OCI-M1 (cell line): Measurements from ENCODE around the gene PTGDR2.

Experiments used
- DNase-seq: peaks from one replicate; lab custom pipeline; 2025; lab: John Stamatoyannopoulos, UW

Gene PTGDR2

DNA sequence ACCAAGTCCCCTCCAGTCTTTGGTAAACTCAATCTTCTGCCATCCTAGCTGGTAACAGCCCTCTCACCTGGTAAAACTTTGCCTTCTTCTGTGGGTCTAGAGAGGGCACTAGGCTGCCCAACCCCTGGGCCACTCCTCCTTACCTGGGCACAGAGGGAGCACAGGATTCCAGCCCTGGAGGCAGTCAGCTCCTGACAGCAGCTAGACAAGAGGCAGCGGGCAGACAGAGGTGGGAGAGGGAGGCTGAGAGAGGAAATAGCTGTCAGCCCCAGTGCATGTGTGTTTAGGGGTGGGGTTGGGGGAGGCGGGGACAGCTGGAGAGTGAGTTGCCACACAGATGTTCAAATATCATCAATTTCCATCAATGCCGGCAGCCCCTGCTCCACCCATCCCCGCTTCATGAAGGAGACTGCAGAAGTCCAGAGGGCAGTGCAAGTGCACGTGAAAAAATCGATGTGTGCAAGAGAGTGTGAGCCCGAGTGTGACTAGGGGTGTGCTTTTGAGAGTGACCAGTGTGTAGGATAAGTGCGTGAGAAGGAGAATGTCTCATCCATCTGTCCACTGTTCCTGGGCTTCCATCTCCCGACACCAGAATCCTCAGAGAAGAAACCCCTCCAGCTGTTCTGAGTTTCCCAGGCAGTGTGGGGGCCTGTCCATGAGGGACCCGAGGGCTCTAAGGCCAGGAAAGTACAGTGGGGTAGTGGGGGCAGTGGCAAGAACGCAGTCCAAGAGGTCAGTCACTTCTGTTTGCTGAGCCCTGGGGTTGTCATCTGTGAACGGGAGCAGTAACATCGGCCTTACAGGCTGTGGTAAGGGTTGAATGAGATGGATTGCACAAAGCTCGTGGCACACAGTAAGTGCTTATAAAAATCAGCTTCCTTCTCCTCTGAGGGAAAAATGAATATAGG, at the start of gene PTGDR2:
Gene PTGDR2 (minus strand): TSS at position 225 of the 908 bp plus-strand sequence. CDS start 2,228 bp downstream, outside the sequence.
- peak; percentile 33 for DNase-seq

DNA sequence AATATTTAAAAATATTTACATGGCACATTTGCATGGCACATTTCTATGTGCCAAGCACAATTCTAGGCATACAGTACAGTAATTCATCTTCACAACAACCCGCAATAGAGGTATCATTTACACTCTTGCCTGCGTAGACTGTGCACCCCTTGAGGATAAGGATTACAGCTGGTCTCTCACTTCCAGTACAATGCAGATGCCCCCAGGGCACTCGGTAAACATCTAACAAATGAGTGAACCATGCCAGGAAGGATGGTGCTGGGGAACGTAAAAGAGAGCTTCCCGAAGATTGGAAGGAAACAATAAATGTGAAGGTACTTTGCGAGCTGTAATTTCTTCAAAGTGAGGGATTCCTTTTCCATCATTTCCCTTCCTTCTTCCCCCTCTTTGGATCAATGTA, 49.3 kb upstream of the PTGDR2 start:
- DNase-seq, result no peak

DNA sequence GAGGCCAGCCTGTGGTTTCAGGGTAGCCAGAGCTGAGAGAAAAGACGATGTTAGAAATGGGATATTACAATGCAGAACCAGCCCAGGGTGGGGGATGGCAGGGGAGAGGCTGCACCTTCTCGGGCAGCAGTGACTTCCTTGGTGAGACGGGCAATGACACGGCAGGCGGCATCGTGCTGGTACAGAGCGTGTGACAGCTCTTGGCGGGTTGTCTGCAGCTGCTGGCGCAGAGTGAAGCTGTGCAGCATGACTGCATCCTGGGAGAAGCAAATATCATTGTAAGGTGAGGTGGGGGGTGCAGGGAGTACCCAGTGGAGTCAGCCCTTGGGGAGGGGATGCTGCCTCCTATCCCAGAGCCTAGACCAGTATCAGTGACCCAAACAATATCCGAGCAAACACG, 46.9 kb upstream of the PTGDR2 start:
- no peak for DNase-seq

DNA sequence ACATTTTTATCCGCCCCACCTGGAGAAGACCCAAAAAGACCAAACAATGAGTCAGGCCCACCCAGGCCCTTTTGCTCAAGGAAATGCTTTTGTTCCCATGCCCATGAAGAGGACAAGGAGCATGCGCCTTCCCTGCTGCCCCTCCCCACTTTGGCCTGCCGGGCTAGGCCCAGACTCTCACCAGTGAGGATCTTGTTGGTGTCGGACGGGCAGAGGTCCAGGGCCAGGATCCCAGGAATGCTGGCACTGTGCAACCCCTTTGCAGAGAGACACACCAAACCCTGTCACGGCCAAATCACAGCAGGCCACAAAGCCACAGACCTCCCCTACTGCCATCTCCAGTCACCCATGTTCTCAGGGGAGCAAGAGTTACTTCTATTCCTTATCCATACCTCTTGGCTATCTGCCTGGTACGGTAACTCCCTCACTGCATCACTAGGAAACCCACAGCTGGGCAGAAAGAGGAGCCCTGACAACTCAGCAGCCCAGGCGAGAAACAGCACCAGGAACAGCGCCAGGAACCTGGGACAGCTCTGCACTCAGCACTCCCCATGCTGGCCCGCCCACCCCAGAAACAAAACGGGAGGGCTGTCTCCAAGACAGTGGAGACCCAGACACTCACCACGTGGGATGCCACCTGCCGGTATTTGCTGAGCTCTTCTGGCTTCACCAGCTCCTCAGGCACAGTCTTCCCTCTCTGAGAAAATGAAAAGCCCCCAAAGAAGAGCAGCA, 45.1 kb upstream of the PTGDR2 start:
- no peak for DNase-seq

DNA sequence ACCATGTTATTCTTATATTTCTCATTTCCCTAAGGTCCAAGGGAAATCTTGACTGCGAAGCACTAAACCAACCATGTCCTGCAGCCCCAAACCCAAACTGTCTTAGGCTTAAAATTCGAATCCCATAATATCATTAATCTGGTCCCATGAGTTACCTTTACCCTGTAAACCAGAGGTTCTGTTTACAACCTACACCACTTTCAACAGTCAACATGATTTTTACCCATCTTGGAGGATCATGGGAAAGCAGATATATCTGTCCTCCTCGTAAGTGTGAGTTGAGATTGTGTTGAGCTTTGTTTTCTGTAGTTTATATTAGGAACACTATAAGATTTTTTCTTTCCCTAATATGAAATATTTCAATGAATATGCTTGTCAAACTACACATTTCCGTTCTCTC, 44.2 kb upstream of the PTGDR2 start:
- DNase-seq, result no peak

DNA sequence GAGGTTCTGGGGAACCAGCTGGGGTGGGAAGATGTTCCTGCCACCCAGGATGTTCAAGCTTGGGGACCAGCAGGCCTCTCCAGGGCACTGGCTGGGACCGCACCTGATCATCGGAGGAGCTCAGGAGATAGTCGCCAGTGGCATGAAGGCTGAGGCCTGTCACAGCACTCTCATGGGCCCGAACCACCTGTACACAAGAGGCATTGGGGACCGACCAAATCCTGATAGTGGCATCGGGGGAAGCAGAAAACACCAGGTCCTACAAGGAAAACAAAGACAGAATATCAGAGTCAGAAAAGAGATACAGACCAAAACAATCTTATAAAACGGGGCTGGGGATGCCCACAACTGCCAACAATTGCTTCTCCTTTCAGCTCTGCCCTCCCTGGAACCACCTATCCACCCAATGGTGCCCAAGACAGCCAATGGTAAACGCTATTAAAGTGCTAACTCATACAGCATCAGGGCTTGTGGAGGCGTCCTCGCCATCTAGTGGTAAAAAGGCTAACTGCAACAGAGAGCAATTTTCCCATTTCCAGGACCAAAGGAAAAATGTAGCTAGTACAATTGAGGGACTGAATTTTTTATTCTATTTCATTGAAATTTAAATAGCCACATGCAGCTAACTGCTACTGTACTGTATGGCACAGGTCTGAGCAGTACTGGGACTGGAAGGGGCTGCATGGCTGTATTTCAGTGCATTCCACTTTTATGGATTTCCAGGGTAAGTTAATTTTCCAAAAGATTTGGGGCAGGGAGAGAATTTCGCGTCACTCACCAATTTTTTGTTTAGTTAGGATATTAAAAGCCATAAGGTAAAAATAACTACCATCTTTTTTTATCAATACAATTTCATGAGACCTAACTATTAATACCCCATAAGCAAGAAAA, 43.5 kb upstream of the PTGDR2 start:
- DNase-seq, result peak; percentile 76

DNA sequence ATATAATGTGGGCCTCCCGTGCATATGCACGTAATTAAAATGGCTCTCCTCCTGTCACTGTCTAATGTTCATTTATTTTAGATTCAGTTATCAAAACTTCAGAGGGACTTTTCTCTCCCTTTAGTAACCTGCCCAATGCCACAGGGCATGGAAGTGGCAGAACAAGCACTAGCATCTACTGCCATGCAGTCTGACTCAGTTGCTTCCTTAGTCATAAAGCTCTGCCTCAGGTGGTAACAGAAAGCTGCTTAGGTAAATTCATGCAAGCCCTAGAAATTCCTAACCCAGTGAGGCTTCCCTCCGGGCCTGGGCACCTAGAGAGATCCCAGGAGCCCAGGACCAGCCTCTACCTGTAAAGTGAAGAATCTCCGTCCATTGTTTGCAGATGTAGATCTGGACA, 41.7 kb upstream of the PTGDR2 start:
- DNase-seq, result no peak

DNA sequence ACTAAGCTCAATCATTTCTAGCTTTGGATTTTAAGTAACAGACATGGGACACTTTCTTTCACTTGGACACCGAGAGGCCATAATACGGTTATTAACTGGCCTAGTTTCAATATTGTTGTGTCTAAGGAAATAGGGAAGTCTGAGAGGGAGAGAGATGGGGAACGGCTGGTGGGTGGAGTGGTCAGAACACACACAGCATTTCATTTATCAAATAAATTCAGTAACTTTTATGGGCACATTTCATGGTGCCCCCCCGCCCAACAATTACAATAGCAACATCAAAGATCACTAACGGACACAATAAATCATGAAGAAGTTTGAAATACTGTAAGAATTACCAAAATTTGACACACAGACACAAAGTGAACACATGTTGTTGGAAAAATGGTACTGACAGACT, 39.9 kb upstream of the PTGDR2 start:
- no peak for DNase-seq

DNA sequence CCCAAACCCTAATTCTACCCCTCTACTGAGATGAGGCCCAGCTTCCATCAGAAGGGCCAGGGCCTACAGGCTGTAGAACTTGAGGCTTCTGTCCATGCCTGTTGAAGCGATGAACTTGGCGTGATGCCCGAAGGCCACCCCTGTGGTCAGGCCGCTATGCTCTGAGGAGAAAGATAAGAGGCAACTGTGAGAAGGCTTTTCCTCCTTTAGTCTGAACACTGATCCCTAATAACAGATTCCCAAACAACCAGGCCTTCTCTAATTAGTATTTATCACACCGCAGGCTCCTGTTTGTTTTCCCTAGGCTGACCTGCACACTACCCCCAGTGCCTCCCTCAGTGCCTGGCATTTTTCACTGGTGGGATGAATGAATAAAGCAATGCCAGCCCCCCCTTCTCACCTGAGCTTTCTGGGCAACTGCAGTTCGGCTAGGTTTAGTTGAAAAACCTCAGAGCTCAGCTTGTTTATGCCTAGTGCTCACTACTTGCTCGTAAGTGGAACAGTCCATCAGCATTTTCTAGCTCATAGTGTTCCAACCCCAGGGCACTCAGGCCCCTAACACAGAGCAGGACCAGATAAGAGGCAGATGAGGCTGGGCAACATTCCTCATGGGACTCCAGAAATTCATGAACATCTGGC, 35.5 kb upstream of the PTGDR2 start:
- DNase-seq, result peak; percentile 95

DNA sequence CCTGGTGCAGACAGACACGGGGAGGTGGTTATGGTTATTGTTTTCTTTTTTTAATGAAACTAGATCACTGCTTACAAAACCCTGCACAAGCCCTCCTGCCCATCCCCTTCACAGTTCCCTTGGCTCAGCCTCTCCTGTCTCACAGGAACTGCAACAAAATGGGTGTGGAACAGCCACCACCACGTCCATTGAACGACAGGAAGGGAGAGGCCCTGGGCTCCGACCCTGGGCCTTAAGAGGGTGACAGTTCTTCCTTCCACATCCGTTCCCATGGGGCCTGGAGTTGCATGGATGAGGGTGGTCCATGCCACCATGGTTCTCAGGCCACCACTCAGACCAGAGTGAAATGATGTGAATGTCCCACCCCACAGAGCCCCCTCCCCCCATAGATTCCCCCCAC, 34.9 kb upstream of the PTGDR2 start:
- DNase-seq, result no peak

DNA sequence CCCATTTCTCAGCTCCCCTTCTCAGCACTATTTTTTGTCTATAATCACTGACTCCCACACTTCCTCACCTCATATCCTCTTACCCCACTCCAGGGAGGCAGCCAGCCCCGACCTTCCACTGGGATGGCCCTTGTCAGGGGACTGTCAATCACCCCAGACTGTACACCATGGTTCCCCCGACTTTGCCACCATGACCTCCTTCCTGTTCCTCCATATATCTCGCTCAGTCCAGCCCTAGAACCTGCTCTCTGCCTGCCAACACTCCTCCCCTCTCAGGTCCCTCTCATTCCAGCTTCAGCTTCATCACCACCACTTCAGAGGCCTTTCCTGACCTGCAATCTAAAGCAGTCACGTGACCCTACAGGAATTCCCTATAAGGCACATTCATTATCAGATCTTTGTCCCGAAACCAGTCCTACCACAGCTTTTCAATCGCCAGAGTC, 34.1 kb upstream of the PTGDR2 start:
- peak; percentile 18 for DNase-seq

DNA sequence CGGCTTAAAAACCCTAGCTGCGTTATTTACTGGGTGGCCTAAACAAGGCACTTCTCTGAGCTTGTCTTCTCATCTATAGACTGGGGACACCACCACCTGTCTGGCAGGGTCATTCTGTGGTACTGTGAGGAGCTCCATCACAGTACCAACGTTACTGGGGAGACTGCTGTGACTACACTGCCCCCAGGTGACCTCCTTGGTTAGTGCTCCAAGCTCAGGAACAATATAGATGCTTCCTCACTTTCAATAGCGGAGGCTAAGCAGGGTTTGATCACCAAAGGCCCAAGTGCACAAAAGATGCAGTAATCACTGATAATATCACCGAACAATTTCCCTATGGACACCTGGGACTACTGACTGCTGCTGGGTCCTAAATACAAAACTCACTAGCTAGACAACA, 31.8 kb upstream of the PTGDR2 start:
- DNase-seq, result peak; percentile 63

DNA sequence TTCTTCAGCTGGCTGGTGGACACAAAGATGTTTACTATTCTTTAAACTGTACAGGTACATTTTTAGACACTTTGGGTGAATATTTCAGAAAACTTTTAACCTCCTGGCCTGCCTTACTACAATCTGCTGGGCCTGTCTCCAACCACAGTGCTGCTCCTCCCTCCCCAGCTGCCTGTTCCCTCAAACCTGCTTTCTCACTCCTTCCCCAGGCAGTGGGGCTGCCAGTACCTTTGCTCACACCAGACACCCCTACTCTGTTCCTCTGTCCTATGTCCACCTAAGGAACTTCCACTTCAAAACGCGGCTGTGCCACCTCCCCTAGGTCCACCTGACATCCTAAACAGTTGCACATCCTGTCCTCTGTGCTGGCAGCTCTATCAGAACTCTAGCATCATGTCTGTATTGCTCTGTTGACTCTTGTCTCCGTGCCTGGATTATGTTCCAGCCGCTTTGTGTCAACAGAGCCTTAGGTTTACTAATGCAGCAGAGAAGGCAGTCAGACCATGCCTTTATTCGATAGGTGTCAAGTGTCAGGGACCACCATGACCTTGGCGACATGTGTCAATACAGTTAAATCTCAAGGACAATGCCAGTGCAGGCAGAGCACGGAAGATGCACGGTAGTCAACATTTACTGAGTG, 25.0 kb upstream of the PTGDR2 start:
- DNase-seq, result no peak

DNA sequence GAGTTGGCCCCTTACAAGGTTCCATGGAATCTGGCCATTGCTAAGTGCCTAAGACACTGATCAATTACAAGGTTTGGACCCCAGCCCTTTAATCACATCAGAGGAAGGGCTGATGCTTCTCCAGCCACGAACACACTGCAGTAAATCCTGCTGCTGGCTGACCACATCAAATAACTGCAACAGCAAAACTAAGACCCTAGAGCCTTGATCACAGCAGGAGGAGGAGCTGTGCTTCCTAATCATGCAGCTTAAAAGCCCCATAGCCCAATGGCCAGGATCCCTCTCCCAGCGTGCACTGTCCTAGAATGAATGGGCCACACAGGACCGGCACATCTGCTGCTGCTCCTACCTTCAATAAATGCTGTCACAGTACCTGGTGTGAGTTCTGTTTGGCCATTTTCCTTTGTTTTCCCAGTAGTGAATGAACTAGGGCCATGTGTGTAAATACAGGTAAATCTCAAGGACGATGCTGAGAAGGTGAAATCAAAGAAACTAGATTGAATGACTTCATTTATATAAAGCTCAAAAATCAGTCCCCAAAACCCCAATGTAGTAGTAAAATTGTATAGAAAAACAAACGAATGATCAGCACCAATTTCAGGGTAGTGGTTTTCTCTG, 24.3 kb upstream of the PTGDR2 start:
- no peak for DNase-seq

DNA sequence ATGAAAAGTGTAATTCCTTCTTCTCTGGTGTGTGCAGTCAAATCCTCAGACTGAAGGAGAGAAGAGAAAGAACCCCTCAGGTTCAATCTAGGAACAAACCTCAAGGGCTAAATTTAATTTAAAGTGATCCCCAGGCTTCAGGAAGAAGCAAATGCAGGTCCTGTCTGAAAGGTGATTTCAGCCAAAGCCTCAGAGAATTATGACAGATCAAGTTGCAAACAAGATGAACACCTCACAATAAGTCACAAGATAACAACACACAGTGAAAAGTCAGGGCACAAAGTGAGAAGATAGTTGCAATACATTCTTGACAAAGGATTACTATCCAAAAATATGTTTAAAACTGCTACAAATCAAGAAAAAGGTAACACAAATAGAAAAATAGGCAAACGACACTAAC, 23.4 kb upstream of the PTGDR2 start:
- no peak for DNase-seq

DNA sequence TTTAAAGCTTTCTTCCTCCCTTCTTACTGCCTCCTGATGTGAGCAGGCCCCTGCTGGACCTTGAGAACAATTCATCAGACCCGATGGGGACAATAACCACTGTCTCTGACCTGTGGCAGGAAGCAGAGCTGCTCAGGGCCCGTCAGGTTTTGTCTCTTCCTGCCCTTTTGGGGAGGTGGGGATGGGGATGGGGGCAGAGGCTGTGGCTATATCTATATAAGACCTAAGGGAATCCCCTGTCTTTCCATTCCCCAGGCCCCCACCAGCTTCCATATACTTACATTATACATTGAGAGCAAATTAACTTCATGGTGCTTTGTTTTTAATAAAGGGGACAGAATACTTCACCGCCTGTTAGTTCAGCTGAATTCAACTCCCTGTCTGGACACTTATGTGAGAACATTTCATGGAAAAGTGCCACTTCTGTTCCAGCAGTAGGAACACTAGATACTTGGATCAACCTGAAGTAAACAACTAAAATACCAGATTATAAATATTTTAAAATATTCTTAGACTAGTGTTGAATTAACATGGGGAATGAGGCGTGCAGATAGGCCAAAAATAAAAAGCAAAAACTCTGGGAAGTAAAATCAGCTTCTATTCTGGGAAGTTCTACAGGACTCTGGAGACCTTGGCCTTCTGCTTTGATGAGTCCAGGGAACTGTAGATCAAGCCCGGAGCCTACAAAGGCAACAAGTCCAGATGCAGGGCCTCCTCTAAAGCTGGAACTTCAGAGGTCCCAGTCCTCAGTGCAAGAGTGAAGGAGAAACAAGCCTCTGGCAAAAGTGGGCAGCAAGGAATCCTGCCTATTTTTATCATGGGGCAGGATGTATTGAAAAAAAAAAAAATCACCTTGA, 22.7 kb upstream of the PTGDR2 start:
- DNase-seq, result no peak

DNA sequence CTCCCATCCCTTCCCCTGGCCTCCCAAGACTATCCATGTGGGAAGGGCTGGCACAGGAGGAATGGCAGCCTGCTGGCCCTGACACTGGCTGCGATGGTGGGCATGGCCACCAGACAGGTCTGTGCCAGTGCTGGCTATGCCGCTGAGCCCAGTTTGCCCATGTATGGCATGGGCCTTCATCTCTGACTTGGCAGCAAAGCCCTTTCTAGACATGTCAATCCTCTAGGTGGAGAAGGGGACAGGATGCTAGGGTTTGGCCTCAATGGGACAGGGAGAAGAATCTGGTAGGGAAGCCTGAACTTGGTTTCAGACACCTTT, 20.4 kb upstream of the PTGDR2 start:
- DNase-seq, result no peak

DNA sequence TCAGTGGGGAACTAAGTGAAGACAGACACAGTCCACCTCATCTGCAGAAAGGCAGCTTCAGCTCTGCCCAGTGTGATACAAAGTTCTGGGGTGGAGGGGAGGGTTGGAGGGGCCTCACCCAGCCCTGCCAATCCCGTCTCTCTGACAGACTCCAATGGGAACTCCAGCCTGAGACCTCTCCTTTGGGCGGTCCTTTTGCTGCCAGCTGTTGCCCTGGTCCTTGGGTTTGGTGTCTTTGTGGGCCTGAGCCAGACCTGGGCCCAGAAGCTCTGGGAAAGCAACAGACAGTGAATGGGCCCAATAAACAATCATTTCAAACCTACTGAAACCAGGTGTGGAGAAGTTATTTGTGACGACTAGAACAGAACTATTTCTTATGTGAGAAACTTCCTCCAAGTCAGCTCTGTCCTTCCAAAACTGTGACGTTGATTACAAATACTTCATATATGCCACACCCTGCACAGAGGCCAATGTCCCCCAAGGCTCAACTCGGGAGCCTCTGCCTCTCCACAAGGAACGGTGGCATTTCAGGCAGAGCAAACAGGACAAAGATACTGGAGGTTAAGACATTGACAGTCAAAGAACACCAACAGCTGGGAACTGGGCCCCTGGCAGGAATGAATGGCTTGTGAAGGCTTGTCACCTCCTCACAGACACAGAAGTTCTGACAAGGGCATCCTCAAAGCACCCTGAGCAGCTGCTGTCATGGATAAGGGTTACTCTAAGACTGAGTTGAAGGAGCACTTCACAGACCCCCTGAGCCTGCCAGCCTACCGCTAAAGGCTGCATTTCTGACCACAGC, 19.8 kb upstream of the PTGDR2 start:
- no peak for DNase-seq
